SIG-M5 treated with dmso at 0.1 percent for 504 hours (cell line): ENCODE results near the gene MYRFL.
"Not testable (repeated sequence)": the region's sequence is repeated elsewhere in the genome, so short reads cannot be mapped to it uniquely, and the experiment has no call there.

Source experiments
- DNase-seq: peaks from one replicate; lab custom pipeline; 2025; ENCODE audit not compliant: unreplicated experiment; lab: John Stamatoyannopoulos, UW

Gene MYRFL

GRCh38 chr12:69840727-69841126 is 15.7 kb downstream of the MYRFL start:
- no peak for DNase-seq

GRCh38 chr12:69843608-69844007 is 18.6 kb downstream of the MYRFL start:
- DNase-seq, result no peak

GRCh38 chr12:69844416-69844815 is 19.4 kb downstream of the MYRFL start:
- DNase-seq, result no peak

GRCh38 chr12:69844836-69845235 is 19.8 kb downstream of the MYRFL start:
- no peak for DNase-seq

- DNase-seq, result no peak
Measured at GRCh38 chr12:69846976-69847375, 21.9 kb downstream of the MYRFL start.

GRCh38 chr12:69851976-69852375 is 26.9 kb downstream of the MYRFL start:
- no peak for DNase-seq

- DNase-seq, result not testable (repeated sequence)
Measured at GRCh38 chr12:69853176-69853961, 28.3 kb downstream of the MYRFL start.

- DNase-seq, result no peak
Measured at GRCh38 chr12:69866698-69867097, 41.7 kb downstream of the MYRFL start.

GRCh38 chr12:69868695-69869094 is 43.7 kb downstream of the MYRFL start:
- no peak for DNase-seq

- DNase-seq, result no peak
Measured at GRCh38 chr12:69872804-69873203, 47.8 kb downstream of the MYRFL start.

GRCh38 chr12:69873429-69873828 is 48.4 kb downstream of the MYRFL start:
- no peak for DNase-seq

- DNase-seq, result no peak
Measured at GRCh38 chr12:69874606-69875005, 49.6 kb downstream of the MYRFL start.

GRCh38 chr12:69875416-69875935 is 50.4 kb downstream of the MYRFL start:
- DNase-seq, result no peak

GRCh38 chr12:69879007-69879960 is 54.3 kb downstream of the MYRFL start:
- DNase-seq, result peak; percentile 80

- DNase-seq, result no peak
Measured at GRCh38 chr12:69880571-69880970, 55.5 kb downstream of the MYRFL start.

GRCh38 chr12:69881771-69882170 is 56.7 kb downstream of the MYRFL start:
- DNase-seq, result no peak

- no peak for DNase-seq
Measured at GRCh38 chr12:69884386-69884785, 59.4 kb downstream of the MYRFL start.

- no peak for DNase-seq
Measured at GRCh38 chr12:69885658-69886057, 60.6 kb downstream of the MYRFL start.

GRCh38 chr12:69886109-69886508 is 61.1 kb downstream of the MYRFL start:
- no peak for DNase-seq

- DNase-seq, result no peak
Measured at GRCh38 chr12:69886715-69887114, 61.7 kb downstream of the MYRFL start.

GRCh38 chr12:69888901-69889300 is 63.9 kb downstream of the MYRFL start:
- no peak for DNase-seq
